IPS-15b (cell line): ENCODE data around the gene OTOGL.

Experiments
- H3K27me3 ChIP-seq: one replicate; pipeline ENCODE4 v1.6.1; 2013; ENCODE audit warnings: low read length; ENCODE audit not compliant: control insufficient read depth, insufficient read depth
- H3K36me3 ChIP-seq: one replicate; pipeline ENCODE4 v1.6.1; 2013; ENCODE audit warnings: low read length; ENCODE audit not compliant: control insufficient read depth, insufficient read depth
- H3K4me1 ChIP-seq: one replicate; pipeline ENCODE4 v1.6.1; 2013; ENCODE audit warnings: mild to moderate bottlenecking, low read length; ENCODE audit not compliant: control insufficient read depth, insufficient read depth
- H3K4me3 ChIP-seq: one replicate; pipeline ENCODE4 v1.5.1; 2013; ENCODE audit warnings: low read depth, low read length
- H3K9ac ChIP-seq: one replicate; pipeline ENCODE4 v1.6.1; 2013; ENCODE audit warnings: low read depth, mild to moderate bottlenecking, low read length
- H3K9me3 ChIP-seq: one replicate; pipeline ENCODE4 v1.6.1; 2013; ENCODE audit warnings: mild to moderate bottlenecking, low read length; ENCODE audit not compliant: control insufficient read depth, insufficient read depth

OTOGL gene

DNA sequence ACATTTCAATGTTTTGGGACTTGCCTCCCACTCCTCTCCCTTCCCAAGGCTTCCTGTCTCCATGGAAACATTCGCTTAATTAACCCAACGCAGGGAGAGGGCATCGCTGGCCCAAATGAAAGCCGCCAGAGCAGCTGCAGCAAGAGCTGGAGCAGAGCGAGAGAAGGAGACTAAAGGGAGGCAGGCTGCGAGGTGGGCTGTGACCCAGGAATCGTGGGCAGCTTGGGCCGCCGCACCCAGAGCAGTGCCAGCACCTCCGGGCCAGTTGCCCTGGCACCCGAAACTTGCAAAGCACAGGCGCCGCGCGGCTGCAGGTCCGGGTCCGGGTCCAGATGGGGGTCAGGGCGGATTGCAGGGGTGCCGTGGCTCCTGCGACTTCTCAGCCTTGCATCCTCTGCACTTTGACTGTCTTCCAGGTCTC lies 301.2 kb downstream of the OTOGL start:
- no peaks in the 10 kb centered on the region for H3K9me3 ChIP-seq
- peaks cover 2% of the 10 kb centered on the region for H3K4me1 ChIP-seq
- no peak overlapping the region for H3K9ac ChIP-seq
- H3K36me3 ChIP-seq = no peaks in the 10 kb centered on the region
- peaks cover 9% of the 10 kb centered on the region for H3K27me3 ChIP-seq
- H3K4me3 ChIP-seq = peak overlapping the region; percentile 43

DNA sequence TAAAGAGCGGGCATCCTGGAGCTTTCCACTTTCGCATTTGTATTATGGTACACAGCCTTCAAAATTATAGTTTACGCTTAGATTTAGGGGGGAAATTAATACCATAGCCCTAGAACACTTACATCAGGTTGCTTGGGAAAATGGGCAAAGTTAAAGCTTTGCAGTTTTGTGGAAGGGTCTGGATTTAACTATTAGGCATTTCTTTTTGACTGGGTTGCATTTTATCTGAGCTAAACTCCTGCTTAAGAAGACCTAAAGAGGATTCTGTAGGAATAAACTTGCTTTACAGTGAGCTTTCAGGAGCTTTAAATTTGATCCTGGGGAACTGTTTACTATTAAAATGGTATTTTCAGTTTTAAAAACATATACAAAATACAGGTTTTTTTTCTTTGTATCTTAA lies 301.9 kb downstream of the OTOGL start:
- peak overlapping the region; percentile 43 for H3K4me3 ChIP-seq
- H3K36me3 ChIP-seq = no peaks in the 10 kb centered on the region
- H3K9ac ChIP-seq = no peak overlapping the region
- H3K9me3 ChIP-seq = no peaks in the 10 kb centered on the region
- peaks cover 9% of the 10 kb centered on the region for H3K27me3 ChIP-seq
- H3K4me1 ChIP-seq = peaks cover 2% of the 10 kb centered on the region

DNA sequence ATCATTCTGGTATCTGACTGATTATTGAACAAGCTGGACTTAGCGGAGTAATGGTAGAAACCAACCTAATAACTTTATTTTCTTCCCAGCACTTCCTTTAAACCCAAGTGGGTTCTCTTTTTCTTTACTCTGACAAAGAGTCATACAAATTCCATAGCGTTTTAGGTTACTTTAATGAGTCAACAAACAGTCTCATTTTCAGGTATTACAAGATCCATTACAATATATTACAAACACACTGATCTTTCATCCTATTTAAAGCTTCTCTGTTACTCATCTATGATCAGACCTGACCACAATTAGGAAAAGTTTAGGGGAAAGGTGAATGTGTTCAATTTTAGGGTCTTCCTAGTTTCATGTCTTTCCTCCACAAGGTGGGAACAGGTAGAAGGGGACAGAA lies 305.3 kb downstream of the OTOGL start:
- no peak overlapping the region for H3K4me3 ChIP-seq
- H3K9me3 ChIP-seq = no peaks in the 10 kb centered on the region
- H3K27me3 ChIP-seq = peaks cover 9% of the 10 kb centered on the region
- no peaks in the 10 kb centered on the region for H3K36me3 ChIP-seq
- peaks cover 2% of the 10 kb centered on the region for H3K4me1 ChIP-seq
- no peak overlapping the region for H3K9ac ChIP-seq

DNA sequence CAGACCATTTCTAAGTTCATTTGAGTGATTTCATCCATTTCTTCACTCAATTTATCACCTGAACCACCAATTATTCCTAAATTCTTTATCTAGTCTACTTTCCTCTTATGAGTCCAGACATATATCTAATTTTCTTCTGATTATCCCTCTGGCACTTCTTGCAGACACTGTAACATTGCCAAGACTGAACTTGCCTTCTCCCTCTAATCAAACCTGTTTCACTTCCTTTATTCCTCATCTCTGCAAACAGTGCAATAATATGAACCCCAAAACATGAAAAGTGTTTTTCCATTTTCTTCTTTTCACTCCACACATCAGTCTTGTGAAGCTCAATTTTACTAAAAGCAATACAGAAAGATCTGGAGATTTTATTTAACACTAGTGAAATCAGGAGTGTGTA lies 306.9 kb downstream of the OTOGL start:
- no peak overlapping the region for H3K9ac ChIP-seq
- no peaks in the 10 kb centered on the region for H3K27me3 ChIP-seq
- H3K4me1 ChIP-seq = no peaks in the 10 kb centered on the region
- H3K36me3 ChIP-seq = no peaks in the 10 kb centered on the region
- no peaks in the 10 kb centered on the region for H3K9me3 ChIP-seq
- H3K4me3 ChIP-seq = no peak overlapping the region

DNA sequence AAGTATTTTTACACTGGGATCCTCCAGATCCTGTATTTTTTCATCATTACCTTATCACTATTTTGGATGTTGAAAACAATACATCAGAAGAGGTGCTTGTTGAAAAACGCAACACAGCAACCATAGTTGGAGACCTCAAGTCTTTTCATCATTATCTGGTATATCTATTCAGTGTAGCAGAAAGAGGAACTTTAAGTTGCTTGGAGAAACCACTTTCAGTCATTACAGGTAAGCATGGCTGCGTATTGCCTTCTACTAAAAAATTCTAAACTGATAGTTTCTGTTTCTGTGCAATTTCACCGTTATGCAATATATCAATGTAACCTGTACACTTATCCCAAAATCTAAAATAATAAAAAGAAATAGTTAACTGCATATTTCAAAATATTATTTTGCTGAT lies 312.4 kb downstream of the OTOGL start:
- Histone ChIP-seq H3K4me3 (no peak overlapping the region), H3K36me3 (no peaks in the 10 kb centered on the region), H3K27me3 (no peaks in the 10 kb centered on the region), H3K4me1 (no peaks in the 10 kb centered on the region), H3K9me3 (no peaks in the 10 kb centered on the region), H3K9ac (no peak overlapping the region)

DNA sequence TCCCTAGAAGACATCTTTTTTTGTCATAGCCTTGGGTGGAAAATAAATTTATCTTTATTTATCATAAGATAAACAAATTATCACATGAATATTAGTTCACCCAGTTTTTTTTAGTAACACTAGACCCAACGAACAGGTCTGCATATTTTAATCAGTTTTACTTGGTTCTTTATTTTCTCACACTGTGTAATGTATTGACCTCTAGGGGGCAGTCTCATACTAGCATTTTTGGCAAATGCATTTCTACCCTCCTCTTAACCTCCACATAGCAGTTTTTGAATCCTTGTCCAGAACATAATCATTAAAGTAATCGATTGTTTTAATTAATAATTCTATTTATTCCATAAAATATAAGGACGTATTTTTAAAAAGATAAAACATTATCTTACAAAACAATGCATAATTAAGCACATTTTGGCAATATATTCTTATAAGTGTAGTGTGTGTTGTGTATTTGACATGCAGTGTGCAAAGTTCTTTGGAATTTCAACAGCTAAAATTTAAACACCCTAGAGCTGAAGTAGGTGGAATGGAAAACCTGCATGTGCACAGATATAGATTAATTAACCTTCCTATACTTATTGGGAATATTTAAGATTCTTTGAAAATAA lies 313.1 kb downstream of the OTOGL start:
- Histone ChIP-seq H3K9me3 (no peaks in the 10 kb centered on the region), H3K4me3 (no peak overlapping the region), H3K27me3 (no peaks in the 10 kb centered on the region), H3K4me1 (no peaks in the 10 kb centered on the region), H3K9ac (no peak overlapping the region), H3K36me3 (no peaks in the 10 kb centered on the region)

DNA sequence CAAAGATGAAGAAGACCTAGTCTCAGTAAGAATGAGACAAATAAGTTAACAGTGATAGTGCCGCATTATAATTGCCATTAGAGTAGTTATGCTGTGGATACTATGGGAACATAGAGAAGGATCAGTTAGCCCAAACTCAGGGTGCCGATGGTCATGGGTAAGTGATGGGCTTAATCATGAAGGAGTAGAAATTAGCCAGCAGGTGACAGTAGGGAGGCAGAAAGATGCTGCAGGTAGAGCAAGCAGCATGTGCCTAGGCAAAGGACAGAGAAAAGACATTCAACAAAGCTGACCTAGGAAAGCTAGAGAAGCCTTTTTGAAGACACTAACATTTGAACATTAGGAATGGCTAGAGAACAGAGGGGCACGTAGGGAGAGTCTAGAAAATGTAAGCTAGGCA lies 314.1 kb downstream of the OTOGL start:
- no peak overlapping the region for H3K4me3 ChIP-seq
- no peak overlapping the region for H3K9ac ChIP-seq
- no peaks in the 10 kb centered on the region for H3K9me3 ChIP-seq
- H3K27me3 ChIP-seq = no peaks in the 10 kb centered on the region
- H3K36me3 ChIP-seq = no peaks in the 10 kb centered on the region
- H3K4me1 ChIP-seq = no peaks in the 10 kb centered on the region

DNA sequence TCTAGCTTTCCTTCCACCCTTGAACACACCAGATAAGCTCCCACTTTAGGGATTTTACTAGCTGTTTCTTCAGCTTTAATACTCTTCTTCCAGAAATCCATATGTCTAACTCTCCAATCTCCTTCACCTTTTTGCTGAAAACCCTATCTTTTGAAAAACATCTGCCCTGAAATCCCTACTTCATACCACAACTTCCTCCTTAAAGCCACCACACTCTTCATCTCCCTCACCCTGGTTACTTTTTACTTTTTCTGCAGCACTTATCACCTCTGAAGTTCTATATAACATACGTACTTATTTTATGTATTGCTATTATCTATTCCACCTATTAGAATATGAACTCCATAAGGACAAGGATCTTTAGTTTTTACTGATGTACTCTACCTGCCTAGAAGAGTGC lies 316.1 kb downstream of the OTOGL start:
- Histone ChIP-seq H3K4me3 (no peak overlapping the region), H3K36me3 (no peaks in the 10 kb centered on the region), H3K27me3 (no peaks in the 10 kb centered on the region)

DNA sequence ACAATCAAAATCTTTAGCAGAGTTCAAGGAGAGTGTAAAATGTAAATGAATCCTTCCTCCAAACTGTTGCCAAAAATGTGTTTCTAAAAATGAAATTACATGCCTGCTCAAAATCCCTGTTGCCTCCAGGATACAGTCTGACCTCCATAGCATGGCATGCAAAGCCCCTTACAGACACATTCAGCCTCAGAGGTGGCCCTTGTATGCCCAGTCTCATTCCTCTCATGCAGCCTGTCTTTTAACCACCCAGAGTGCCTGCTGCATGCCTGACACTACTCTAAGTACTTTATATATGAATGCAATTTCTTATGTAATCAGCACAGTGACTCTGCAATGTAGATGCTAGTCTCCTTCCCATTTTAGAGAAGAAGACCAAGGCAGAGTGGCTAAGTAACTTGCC lies 320.3 kb downstream of the OTOGL start:
- Histone ChIP-seq H3K4me1 (no peaks in the 10 kb centered on the region), H3K4me3 (no peak overlapping the region), H3K27me3 (no peaks in the 10 kb centered on the region), H3K9me3 (no peaks in the 10 kb centered on the region), H3K36me3 (no peaks in the 10 kb centered on the region), H3K9ac (no peak overlapping the region)

More for the DNA sequence above, 316.1 kb downstream of the OTOGL start:
- no peaks in the 10 kb centered on the region for H3K9me3 ChIP-seq
- no peak overlapping the region for H3K9ac ChIP-seq
- no peaks in the 10 kb centered on the region for H3K4me1 ChIP-seq

DNA sequence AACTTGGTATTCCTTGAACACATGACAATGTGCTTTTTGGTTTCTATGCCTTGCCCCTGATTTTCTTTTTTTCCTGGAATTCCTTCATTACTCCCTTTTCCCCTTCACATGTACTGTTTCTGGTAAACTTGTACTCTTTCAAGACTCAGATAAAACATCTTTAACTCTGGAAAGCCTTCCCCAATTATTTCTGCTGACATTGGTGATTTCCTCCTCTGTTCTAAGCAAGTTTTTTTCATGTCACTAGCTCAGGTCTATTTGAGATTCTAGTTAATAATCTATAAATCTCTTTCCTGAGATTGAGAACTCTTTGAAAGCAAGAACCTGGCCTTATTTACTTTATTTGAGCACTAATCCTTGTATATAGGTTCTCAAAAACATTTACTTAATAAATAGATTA lies 320.7 kb downstream of the OTOGL start:
- H3K4me1 ChIP-seq = no peaks in the 10 kb centered on the region
- H3K36me3 ChIP-seq = no peaks in the 10 kb centered on the region
- no peak overlapping the region for H3K9ac ChIP-seq
- no peaks in the 10 kb centered on the region for H3K27me3 ChIP-seq
- no peak overlapping the region for H3K4me3 ChIP-seq
- no peaks in the 10 kb centered on the region for H3K9me3 ChIP-seq

DNA sequence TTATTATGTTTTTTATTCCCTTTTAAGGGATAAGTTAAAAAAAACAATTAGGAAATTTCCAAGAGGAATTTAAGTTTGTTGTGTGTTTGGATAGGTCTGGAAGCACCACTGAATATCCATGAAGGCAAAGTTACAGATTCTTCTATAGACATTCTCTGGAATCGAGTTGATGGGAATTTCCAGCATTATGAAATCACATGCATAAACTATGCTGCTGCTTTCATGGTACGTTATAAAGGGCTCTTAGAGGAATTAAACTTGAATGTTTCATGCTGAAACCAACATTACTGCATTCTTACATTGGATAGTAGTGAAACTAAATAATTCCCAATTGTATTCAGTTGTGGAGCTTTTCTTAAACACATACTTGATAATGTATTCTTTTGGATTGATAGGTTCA lies 323.2 kb downstream of the OTOGL start:
- Histone ChIP-seq H3K27me3 (no peaks in the 10 kb centered on the region), H3K9ac (no peak overlapping the region), H3K36me3 (no peaks in the 10 kb centered on the region), H3K9me3 (no peaks in the 10 kb centered on the region), H3K4me3 (no peak overlapping the region), H3K4me1 (no peaks in the 10 kb centered on the region)
